IMR-90 (cell line): Measurements from ENCODE around the gene HSF2BP. TPM values are rescaled to one million over a fixed set of nuclear protein-coding genes. Genes with fewer than 3 reads are reported as not detected.

ENCODE experiments used
- ATAC-seq: fragments of 200-7000 bp; cut with Tn5 transposase; 2 replicates; pipeline ENCODE4 v1.9.1; 2020; ENCODE audit warnings: low read depth, mild to moderate bottlenecking, moderate library complexity
- BruUV-seq: library from RNA; stranded (reverse); fragments of 400-500 nt; replicated peaks from 2 replicates; lab custom pipeline; 2021; lab: Mats Ljungman, UMichigan
- CTCF ChIA-PET: fragments of 300-600 bp; formaldehyde crosslinking; extraction: SDS; loops from one replicate; lab custom pipeline; 2021; ENCODE audit warnings: antibody characterized with exemption; lab: Yijun Ruan, JAX
- POLR2A ChIA-PET: fragments of 300-600 bp; sonication (Branson Sonifier 250); formaldehyde crosslinking; loops from one replicate; lab custom pipeline; 2022; ENCODE audit warnings: antibody characterized with exemption; ENCODE audit not compliant: unreplicated experiment; lab: Charles Lee
- DNase-seq: peaks from one replicate; pipeline ENCODE4 v3.0.0; 2013
- H2AFZ ChIP-seq: replicated peaks from 2 replicates; pipeline ENCODE3; 2013; ENCODE audit warnings: low read length, mild to moderate bottlenecking; ENCODE audit not compliant: poor library complexity
- H2AK5ac ChIP-seq: 2 replicates; pipeline ENCODE4 v1.6.1; 2013; ENCODE audit warnings: low read depth, low read length, inconsistent platforms
- H2AK9ac ChIP-seq: replicated peaks from 2 replicates; pipeline ENCODE3; 2013; ENCODE audit warnings: mild to moderate bottlenecking, low read depth, low read length, moderate library complexity; ENCODE audit not compliant: poor library complexity
- H2BK120ac ChIP-seq: 2 replicates; pipeline ENCODE4 v1.6.1; 2013; ENCODE audit warnings: low read depth, low read length, inconsistent platforms
- H2BK15ac ChIP-seq: 3 replicates; pipeline ENCODE4 v1.6.1; 2013; ENCODE audit warnings: low read depth, low read length, inconsistent platforms
- H2BK20ac ChIP-seq: 2 replicates; pipeline ENCODE4 v1.6.1; 2013; ENCODE audit warnings: low read depth, mild to moderate bottlenecking, inconsistent platforms, low read length, moderate library complexity
- H2BK5ac ChIP-seq: 2 replicates; pipeline ENCODE4 v1.6.1; 2013; ENCODE audit warnings: mild to moderate bottlenecking, low read depth, low read length, inconsistent platforms; ENCODE audit not compliant: poor library complexity, severe bottlenecking
- H3K14ac ChIP-seq: replicated peaks from 2 replicates; pipeline ENCODE4 v1.6.1; 2013; ENCODE audit warnings: low read depth, low read length, inconsistent platforms
- H3K18ac ChIP-seq: 2 replicates; pipeline ENCODE4 v1.6.1; 2013; ENCODE audit warnings: low read depth, low read length, control low read depth
- H3K23ac ChIP-seq: 2 replicates; pipeline ENCODE4 v1.6.1; 2013; ENCODE audit warnings: low read depth, low read length, inconsistent platforms
- H3K27ac ChIP-seq: 2 replicates; pipeline ENCODE4 v1.5.1; 2013; ENCODE audit warnings: mild to moderate bottlenecking, control low read depth, low read length; ENCODE audit not compliant: insufficient read depth
- H3K27me3 ChIP-seq: 2 replicates; pipeline ENCODE4 v1.6.1; 2013; ENCODE audit warnings: low read length; ENCODE audit not compliant: control insufficient read depth, insufficient read depth
- H3K36me3 ChIP-seq: 2 replicates; pipeline ENCODE4 v1.6.1; 2013; ENCODE audit warnings: low read length, mixed read lengths; ENCODE audit not compliant: control insufficient read depth, insufficient read depth
- H3K4ac ChIP-seq: 2 replicates; pipeline ENCODE4 v1.6.1; 2013; ENCODE audit warnings: low read depth, low read length, inconsistent platforms
- H3K4me1 ChIP-seq: 2 replicates; pipeline ENCODE4 v1.6.1; 2013; ENCODE audit warnings: low read length, mixed read lengths; ENCODE audit not compliant: control insufficient read depth, insufficient read depth
- H3K4me2 ChIP-seq: 2 replicates; pipeline ENCODE4 v1.6.1; 2013; ENCODE audit warnings: low read depth, mild to moderate bottlenecking, control low read depth, low read length, moderate library complexity
- H3K4me3 ChIP-seq: 2 replicates; pipeline ENCODE4 v1.5.1; 2013; ENCODE audit warnings: low read depth, mild to moderate bottlenecking, control low read depth, low read length, moderate library complexity; ENCODE audit not compliant: insufficient read depth
- H3K56ac ChIP-seq: 2 replicates; pipeline ENCODE4 v1.6.1; 2013; ENCODE audit warnings: low read length, inconsistent platforms; ENCODE audit not compliant: insufficient read depth; ENCODE audit errors: extremely low read depth
- H3K79me1 ChIP-seq, 2 experiments: 2 replicates each; pipeline ENCODE4 v1.6.1; 2013; ENCODE audit warnings: low read length in 2 of 2, inconsistent platforms in 1 of 2, low read depth in 1 of 2
- H3K9ac ChIP-seq: 2 replicates; pipeline ENCODE4 v1.6.1; 2013; ENCODE audit warnings: low read depth, low read length, control low read depth
- H3K9me1 ChIP-seq: 2 replicates; pipeline ENCODE4 v1.6.1; 2013; ENCODE audit warnings: low read length, inconsistent platforms; ENCODE audit not compliant: insufficient read depth
- H3K9me3 ChIP-seq: 2 replicates; pipeline ENCODE4 v1.6.1; 2013; ENCODE audit warnings: low read length; ENCODE audit not compliant: control insufficient read depth, insufficient read depth
- H4K20me1 ChIP-seq: 2 replicates; pipeline ENCODE4 v1.6.1; 2013; ENCODE audit warnings: low read length, inconsistent platforms; ENCODE audit not compliant: insufficient read depth
- H4K5ac ChIP-seq: 2 replicates; pipeline ENCODE4 v1.6.1; 2013; ENCODE audit warnings: mild to moderate bottlenecking, low read depth, low read length, control low read depth
- H4K8ac ChIP-seq, 2 experiments: 2 replicates each; pipeline ENCODE4 v1.6.1; 2013; ENCODE audit warnings: low read depth in 2 of 2, low read length in 2 of 2, control low read depth in 1 of 2, inconsistent platforms in 1 of 2
- H4K91ac ChIP-seq: 2 replicates; pipeline ENCODE4 v1.6.1; 2013; ENCODE audit warnings: low read depth, low read length, inconsistent platforms; ENCODE audit not compliant: insufficient read depth
- CEBPB ChIP-seq: IDR thresholded peaks from 2 replicates; pipeline ENCODE4 v1.6.1; 2012; ENCODE audit warnings: low read depth, low read length, improper control_type of control experiment
- ELK1 ChIP-seq: fragments of 150-350 bp; IDR thresholded peaks from 2 replicates; pipeline ENCODE4 v1.6.1; 2016; ENCODE audit warnings: low read depth, mild to moderate bottlenecking, low read length, moderate library complexity, borderline replicate concordance
- FOS ChIP-seq: fragments of 150-350 bp; IDR thresholded peaks from 2 replicates; pipeline ENCODE4 v1.6.1; 2016; ENCODE audit warnings: low read depth, low read length
- MXI1 ChIP-seq: IDR thresholded peaks from 2 replicates; pipeline ENCODE4 v1.6.1; 2012; ENCODE audit warnings: low read depth, mild to moderate bottlenecking, low read length, moderate library complexity, borderline replicate concordance
- POLR2A ChIP-seq: IDR thresholded peaks from 2 replicates; pipeline ENCODE4 v1.6.1; 2012; ENCODE audit warnings: mild to moderate bottlenecking, low read depth, low read length
- SMC3 ChIP-seq: fragments of 150-350 bp; IDR thresholded peaks from 2 replicates; pipeline ENCODE4 v1.6.1; 2016; ENCODE audit warnings: low read depth, mild to moderate bottlenecking, antibody characterized with exemption, low read length, moderate library complexity
- USF2 ChIP-seq: fragments of 150-350 bp; IDR thresholded peaks from 2 replicates; pipeline ENCODE4 v1.6.1; 2017; ENCODE audit warnings: mild to moderate bottlenecking, antibody characterized with exemption, low read length, low read depth
- WGBS, 2 experiments: methylation state at CpG; one replicate each; pipeline versions ENCODE4 v1.1.5 to v1.1.7; 2013; ENCODE audit warnings: missing lambda C conversion rate in 2 of 2; ENCODE audit not compliant: insufficient read length in 1 of 2; ENCODE audit errors: extremely low coverage in 2 of 2; 5-methylcytosine and 5-hydroxymethylcytosine counted together
- dilution Hi-C: fragments of 300-500 bp; cut with HindIII; formaldehyde crosslinking; loops from one replicate; pipeline ENCODE4 v1.14.3; 2018; ENCODE audit warnings: low sequenced_read_pairs; ENCODE audit not compliant: unreplicated experiment
- in situ Hi-C: fragments of 300-500 bp; cut with MboI; formaldehyde crosslinking; loops from 3 replicates; pipeline ENCODE4 v1.14.3; 2019; ENCODE audit warnings: low sequenced_read_pairs, inconsistent platforms, mixed read lengths
- intact Hi-C: fragments of 100-400 bp; cut with micrococcal nuclease; formaldehyde crosslinking; loops from 2 replicates; pipeline ENCODE4 v1.10.0; 2022
- polyA plus RNA-seq, 3 experiments: library from polyadenylated mRNA; depleted of rRNA; stranded (reverse); fragments of >200 nt; gene quantifications; 2 replicates each; pipeline ENCODE4 v1.2.3, GENCODE V29; 2012; ENCODE audit warnings: low replicate concordance in 1 of 3
- total RNA-seq: library from RNA; depleted of rRNA; stranded (reverse); fragments of >200 nt; gene quantifications from 2 replicates; pipeline ENCODE4 v1.2.3, GENCODE V29; 2012
- TF ChIP-seq, protein P1 (sequence below): conservative IDR thresholded peaks from 2 replicates; pipeline ENCODE4 v1.5.1; 2012; ENCODE audit warnings: mild to moderate bottlenecking, low read depth, low read length, improper control_type of control experiment

The HSF2BP gene
- total and polyA plus RNA-seq, 2 of the 4 experiments (the other 2 are of a cell fraction), result 0.87 to 0.90 TPM

GRCh38 chr21:43687566-43688399 lies 28.5 kb upstream of the HSF2BP start:
- DNase-seq, result no peak
- Histone ChIP-seq H3K36me3 (peaks cover 68% of the 10 kb centered on the region), H2BK20ac (no peak overlapping the region), H2AK9ac (peak overlapping the region; percentile 65), H2AK5ac (no peak overlapping the region), H3K56ac (no peak overlapping the region), H3K4me1 (no peaks in the 10 kb centered on the region), H3K14ac (no peak overlapping the region), H3K4me3 (no peak overlapping the region), H3K27ac (no peak overlapping the region), H3K23ac (no peak overlapping the region), H3K9me1 (no peaks in the 10 kb centered on the region; the same call in 1 of the 2 replicates), H2BK15ac (no peak overlapping the region), H3K79me1 (0 out of 4 replicates have a peak, but pooled peaks cover 0 to 3% of the 10 kb centered on the region in 2 experiments), H3K18ac (no peak overlapping the region), H3K9ac (no peak overlapping the region), H3K4ac (no peak overlapping the region), H4K5ac (no peak overlapping the region), H4K20me1 (no peaks in the 10 kb centered on the region), H2AFZ (no peak overlapping the region), H4K8ac (no peak overlapping the region), H3K4me2 (no peak overlapping the region), H3K9me3 (no peaks in the 10 kb centered on the region), H3K27me3 (no peaks in the 10 kb centered on the region), H2BK120ac (no peak overlapping the region), H2BK5ac (no peak overlapping the region), H4K91ac (no peak overlapping the region)
- in situ Hi-C loops, result no loop called here
- dilution Hi-C loops, result no loop called here
- ChIA-PET POLR2A (no interaction called here), CTCF (no interaction called here)
- BruUV-seq, result no TSS peak
- WGBS, 2 experiments, result 90% methylated on average over 17 of the region's 27 CpGs; no CpG with 5 or more reads in 1 of the 2 experiments
- TF ChIP-seq, protein P1, sequence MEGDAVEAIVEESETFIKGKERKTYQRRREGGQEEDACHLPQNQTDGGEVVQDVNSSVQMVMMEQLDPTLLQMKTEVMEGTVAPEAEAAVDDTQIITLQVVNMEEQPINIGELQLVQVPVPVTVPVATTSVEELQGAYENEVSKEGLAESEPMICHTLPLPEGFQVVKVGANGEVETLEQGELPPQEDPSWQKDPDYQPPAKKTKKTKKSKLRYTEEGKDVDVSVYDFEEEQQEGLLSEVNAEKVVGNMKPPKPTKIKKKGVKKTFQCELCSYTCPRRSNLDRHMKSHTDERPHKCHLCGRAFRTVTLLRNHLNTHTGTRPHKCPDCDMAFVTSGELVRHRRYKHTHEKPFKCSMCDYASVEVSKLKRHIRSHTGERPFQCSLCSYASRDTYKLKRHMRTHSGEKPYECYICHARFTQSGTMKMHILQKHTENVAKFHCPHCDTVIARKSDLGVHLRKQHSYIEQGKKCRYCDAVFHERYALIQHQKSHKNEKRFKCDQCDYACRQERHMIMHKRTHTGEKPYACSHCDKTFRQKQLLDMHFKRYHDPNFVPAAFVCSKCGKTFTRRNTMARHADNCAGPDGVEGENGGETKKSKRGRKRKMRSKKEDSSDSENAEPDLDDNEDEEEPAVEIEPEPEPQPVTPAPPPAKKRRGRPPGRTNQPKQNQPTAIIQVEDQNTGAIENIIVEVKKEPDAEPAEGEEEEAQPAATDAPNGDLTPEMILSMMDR, result no peak
- no peak for TF ChIP-seq POLR2A
- no peak for TF ChIP-seq CEBPB
- no peak for TF ChIP-seq ELK1
- TF ChIP-seq MXI1, result no peak
- TF ChIP-seq SMC3, result no peak
- TF ChIP-seq FOS, result no peak
- no peak for TF ChIP-seq USF2
- intact Hi-C loops, result no loop called here
- ATAC-seq, result no peak
